C4-2B (cell line): ENCODE results near the gene SLC25A12.
"Not testable (repeated sequence)": the region's sequence is repeated elsewhere in the genome, so short reads cannot be mapped to it uniquely, and the experiment has no call there.

Experiments
- H3K27ac ChIP-seq: fragments of 450-650 bp; 2 replicates; pipeline ENCODE4 v1.5.1; 2017
- CTCF ChIP-seq: fragments of 450-650 bp; conservative IDR thresholded peaks from 2 replicates; pipeline ENCODE4 v1.5.1; 2017; ENCODE audit warnings: mild to moderate bottlenecking
- ZFX ChIP-seq: fragments of 450-650 bp; IDR thresholded peaks from 2 replicates; pipeline ENCODE4 v1.6.1; 2017

Gene SLC25A12

GRCh38 chr2:171771463-171771862, 122.6 kb downstream of the SLC25A12 start:
- no peak for TF ChIP-seq CTCF
- no peak for TF ChIP-seq ZFX
- H3K27ac ChIP-seq, result no peak overlapping the region

- H3K27ac ChIP-seq, result peak overlapping the region; percentile 65
- TF ChIP-seq ZFX, result no peak
- TF ChIP-seq CTCF, result no peak
Observed at GRCh38 chr2:171763602-171764001, 130.4 kb downstream of the SLC25A12 start.

DNA sequence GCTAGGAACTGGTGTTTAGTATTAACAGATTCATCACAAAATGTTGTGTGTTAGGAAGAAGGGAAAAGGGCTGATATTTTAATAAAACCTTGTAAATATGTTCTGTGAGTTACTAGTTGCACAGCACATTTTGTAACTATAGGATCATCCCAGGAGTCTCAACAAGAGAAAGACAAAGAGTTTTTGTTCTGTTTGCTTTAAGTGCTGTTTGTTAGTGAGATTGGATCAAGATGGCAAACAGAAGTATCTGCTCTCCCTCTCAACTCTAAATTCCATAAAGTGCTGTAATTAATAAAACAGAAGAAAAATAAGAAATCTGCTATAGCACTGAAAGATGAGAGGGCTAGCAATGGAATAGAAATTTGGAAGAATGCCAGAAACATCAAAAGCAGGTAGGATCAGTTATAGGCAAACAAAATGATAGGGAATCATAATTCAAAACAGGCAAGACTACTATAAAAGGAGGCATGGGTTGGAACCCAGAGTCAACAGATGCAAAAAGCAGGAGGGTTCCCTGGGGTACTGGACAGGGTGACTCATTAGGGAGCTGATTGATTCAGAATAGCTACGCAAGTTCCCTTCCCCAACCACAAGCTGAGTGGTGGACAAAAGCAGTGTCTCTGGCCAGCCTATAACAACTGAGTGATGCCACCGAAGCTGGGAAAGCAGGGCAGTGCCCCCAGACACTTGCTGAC, 131.0 kb downstream of the SLC25A12 start:
- peak overlapping the region; percentile 65 for H3K27ac ChIP-seq
- no peak for TF ChIP-seq ZFX
- TF ChIP-seq CTCF, result no peak

DNA sequence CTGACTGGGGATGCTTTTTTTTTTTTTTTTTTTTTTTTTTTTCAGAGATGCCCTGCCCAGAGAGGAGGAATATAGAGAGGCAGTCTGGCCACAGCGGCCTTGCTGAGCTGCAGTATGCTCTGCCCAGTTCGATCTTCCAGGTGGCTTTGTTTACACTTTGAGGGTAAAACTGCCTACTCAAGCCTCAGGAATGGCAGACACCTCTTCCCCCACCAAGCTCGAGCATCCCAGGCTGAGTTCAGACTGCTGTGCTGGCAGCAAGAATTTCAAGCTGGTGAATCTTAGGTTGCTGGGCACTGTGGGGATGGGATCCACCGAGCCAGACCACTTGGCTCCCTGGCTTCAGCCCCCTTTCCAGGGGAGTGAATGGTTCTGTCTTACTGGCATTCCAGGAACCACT, 132.9 kb downstream of the SLC25A12 start:
- not testable (repeated sequence) for H3K27ac ChIP-seq

- H3K27ac ChIP-seq, result not testable (repeated sequence)
Observed at GRCh38 chr2:171758762-171759161, 135.3 kb downstream of the SLC25A12 start.

DNA sequence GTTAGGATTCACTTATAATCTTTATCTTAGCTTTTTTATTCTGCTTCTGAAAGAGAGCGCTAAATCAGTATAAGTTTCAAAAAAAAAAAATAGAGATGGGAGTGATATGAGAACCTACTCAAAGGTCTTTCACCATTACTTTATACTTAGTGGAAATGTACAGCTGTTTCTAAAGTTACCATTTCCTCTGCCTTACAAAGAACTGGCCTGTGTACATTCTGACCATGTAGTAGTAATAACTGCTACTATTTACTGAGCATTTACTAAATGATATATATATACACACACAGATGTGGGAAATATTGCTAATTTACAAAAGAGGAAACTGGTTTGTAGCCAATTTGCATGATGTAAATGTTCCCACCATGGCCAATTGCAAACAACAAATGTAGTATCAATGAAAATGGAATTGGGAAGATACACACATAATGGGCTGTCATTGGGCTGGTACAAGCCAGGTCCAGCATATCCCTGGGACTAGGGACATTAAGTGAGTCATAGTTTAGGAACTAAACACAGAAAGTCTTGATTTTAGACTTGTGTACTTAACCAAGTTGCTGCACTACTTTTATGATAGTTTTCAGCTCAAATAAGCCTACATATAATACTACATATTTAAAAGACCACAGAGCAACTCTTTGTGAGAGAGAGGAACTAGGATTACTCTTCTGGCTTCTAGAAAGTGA, 139.6 kb downstream of the SLC25A12 start:
- H3K27ac ChIP-seq, result no peak overlapping the region
- TF ChIP-seq CTCF, result no peak
- TF ChIP-seq ZFX, result no peak

DNA sequence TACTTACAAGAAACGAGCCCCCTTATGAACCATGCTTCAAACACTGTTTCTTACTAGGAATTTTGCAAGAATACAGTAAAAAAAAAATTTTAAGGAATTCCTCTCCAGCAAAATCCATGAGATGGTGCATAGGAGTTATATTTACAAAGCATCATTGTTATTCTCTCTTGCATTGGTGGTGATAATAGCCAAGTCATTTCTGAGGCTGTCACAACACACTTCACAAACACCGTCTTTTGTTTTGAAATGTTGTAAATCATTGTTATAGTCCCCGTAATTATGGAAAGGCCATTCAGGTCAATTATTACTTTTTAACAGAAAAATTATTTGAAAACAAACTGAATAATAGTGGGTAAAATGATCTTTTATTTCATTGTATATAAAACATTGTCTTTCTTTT, 146.7 kb downstream of the SLC25A12 start:
- no peak overlapping the region for H3K27ac ChIP-seq

DNA sequence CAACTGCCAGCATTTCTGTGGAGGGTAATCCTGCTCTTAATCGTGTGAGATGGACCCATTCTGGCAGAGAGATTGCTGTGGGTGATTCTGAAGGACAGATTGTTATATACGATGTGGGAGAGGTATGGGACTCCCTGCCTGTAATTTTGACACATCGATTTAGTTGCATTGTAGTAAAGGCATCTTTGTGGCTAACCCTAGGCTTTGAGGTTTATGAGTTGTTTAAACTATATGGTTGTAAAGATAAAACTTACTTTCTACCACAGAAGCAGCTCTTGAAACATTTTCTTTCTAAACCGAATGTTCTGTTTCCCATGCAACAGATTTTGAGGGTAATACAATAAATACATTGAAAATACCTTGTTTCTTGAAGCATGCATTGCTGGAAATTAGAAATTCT, 148.2 kb downstream of the SLC25A12 start:
- H3K27ac ChIP-seq, result no peak overlapping the region
- TF ChIP-seq ZFX, result no peak
- no peak for TF ChIP-seq CTCF

More for the DNA sequence above, 146.7 kb downstream of the SLC25A12 start:
- no peak for TF ChIP-seq ZFX
- no peak for TF ChIP-seq CTCF
